Measurements from ENCODE around the gene GHR. TPM values are rescaled to one million over a fixed set of nuclear protein-coding genes. Genes with fewer than 3 reads are reported as not detected.
"Not testable (repeated sequence)": the region's sequence is repeated elsewhere in the genome, so short reads cannot be mapped to it uniquely, and the experiment has no call there.

The GHR gene
- total RNA-seq, 1 experiment from 2014 or later = 0.56 TPM

DNA sequence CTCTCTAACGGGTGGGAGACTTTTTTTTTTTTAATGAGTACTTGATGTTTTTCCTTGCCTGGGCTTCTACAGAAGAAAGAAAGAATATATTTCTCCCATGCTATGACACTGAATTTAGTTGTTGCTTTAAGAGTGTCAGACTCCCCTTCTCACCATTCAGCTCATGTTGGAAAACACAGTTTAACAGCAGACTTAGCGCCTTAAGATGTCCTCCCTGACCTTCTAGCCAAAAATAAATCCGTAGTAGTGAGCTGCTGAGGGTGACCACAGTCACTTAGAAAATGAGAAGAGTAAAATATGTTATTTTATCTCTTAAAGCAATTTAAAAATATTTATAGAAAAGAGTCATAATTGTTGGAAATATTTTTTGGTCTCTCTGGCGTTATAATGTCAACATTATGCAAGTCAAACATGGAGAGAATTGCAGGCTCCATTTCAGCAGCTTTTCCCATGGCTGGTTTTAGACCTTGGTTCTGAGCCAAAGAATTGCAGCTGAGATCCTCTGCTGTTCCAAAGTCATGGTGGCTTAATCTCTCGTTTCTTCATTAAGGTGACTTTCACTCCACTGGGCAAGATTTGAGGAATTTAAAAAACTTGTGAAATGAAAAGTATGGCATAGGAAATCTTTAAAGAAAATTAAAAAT, 143.5 kb downstream of the GHR start:
- DNase-seq (ENCODE audit: low read depth) = no peak

- no peak for DNase-seq (ENCODE audit: low read depth)
These were observed 146.1 kb downstream of the GHR start for GRCh38 chr5:42569325-42569724.

- DNase-seq (ENCODE audit: low read depth) = no peak
These were observed 146.8 kb downstream of the GHR start for GRCh38 chr5:42569953-42570548.

GRCh38 chr5:42570966-42571960, 148.0 kb downstream of the GHR start:
- DNase-seq (ENCODE audit: low read depth) = peak; percentile 9

- no peak for DNase-seq (ENCODE audit: low read depth)
These were observed 149.1 kb downstream of the GHR start for GRCh38 chr5:42572313-42572712.

DNA sequence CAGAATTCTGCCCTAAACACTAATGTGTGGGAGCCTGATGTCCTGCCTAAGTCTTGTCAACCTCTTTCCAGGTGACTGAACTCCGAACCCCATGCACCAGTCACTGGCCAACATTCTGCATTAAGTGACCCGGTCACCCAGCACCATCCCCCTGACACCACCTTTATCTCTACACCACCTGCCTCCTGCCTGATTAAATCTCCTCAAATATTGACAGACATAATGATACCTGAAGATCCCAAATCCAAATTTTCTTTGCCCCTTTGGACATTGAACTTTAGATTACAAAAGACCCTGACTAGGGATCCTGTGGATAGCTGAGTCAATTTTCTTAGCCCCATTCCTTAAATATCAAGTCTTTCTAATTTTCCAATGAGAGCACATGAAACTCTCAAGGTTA, 150.1 kb downstream of the GHR start:
- DNase-seq (ENCODE audit: low read depth) = no peak

DNA sequence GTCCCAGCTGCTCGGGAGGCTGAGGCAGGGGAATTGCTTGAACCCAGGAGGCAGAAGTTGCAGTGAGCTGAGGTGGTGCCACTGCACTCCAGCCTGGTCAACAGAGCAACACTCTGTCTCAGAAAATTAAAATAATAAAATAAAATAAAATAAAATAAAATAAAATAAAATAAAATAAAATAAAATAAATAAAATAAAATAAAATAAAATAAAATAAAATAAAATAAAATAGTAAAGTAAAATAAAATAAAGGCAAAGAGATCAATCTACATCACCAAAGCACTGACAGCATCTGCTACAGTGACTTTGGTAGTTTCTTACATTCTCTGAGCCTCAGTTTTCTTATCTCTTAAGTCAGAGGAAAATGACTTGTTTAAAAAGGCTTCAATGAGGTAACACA, 152.7 kb downstream of the GHR start:
- not testable (repeated sequence) for DNase-seq (ENCODE audit: low read depth)

- not testable (repeated sequence) for DNase-seq (ENCODE audit: low read depth)
These were observed 155.7 kb downstream of the GHR start for GRCh38 chr5:42578901-42579300.

DNA sequence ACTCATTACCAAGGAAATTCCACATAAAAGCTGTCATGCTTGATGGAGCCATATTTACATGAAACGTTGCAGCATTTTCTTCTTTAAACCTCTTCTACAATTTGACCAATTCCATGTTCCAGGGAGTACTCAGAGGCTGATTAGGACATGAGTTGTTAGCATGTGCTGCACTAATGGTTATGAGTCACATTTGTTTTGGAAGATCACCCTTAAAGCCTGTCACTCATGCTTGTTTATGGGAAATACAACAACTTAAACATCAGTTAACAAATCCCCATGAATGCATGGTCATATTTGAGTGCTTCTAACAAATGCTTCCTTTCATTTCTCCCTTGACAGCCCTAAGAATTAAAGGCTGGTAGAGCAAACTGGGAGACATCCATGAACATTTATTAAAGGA, 156.1 kb downstream of the GHR start:
- DNase-seq (ENCODE audit: low read depth) = no peak

DNA sequence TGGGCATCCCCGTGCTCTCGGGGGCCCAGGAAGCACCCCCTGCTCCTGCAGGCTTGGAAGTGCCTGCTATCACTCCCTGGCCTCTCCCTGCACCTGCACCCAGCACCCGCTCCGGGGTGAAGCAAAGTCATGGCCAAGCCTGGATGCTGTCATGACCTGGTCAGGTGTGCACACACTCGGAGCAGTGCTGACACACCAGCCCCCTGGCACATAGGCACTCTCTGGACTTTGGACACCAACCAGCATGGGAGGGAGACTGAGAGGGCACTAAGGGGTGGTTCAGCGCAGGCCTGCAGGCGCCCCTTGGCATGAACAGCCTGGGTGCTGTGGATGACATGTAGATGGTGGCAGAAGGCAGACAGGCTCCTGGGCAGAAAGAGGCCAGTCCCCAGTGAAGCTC, 158.6 kb downstream of the GHR start:
- DNase-seq (ENCODE audit: low read depth) = no peak

- DNase-seq (ENCODE audit: low read depth) = no peak
These were observed 159.5 kb downstream of the GHR start for GRCh38 chr5:42582723-42583122.

- peak; percentile 54 for DNase-seq (ENCODE audit: low read depth)
These were observed 160.1 kb downstream of the GHR start for GRCh38 chr5:42583322-42583721.

DNA sequence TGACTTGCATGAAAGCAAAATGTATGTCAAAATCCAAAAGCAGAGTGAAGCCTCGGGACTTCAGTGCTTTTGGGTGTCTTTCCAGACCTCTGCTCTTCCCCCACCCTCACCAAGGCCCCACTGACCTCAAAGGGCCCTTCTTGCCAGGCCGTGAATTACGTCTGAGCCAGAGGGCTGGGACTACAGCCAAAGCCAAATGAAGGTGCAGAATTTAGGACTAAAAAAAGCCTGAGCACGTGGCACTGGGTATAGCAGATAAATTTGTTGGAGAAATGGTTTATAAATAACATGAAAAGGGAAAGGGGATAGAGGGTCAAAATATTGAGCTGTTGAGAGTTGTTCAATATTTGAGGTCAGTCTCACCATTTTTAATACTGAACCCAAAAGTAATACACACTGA, 163.4 kb downstream of the GHR start:
- no peak for DNase-seq (ENCODE audit: low read depth)

GRCh38 chr5:42587096-42587723, 164.0 kb downstream of the GHR start:
- DNase-seq (ENCODE audit: low read depth) = no peak

DNA sequence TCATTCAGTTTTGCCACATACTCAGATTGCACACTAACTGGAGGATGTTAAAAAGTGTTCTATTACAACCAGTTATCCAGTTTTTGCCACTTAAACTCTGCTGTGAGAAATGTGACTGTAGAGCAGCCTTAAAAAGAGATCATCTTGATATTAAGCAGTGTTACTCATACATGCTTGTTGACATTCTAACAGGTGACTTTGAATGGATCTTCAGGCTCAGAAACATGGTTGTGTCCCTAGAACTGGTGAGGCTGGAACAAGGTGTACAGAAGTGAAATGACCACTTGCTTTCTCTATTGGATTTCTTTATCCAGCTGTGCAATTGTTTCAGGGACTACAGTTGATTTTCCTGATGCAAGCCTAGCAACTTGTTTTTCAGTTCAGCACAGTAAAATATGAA, 167.3 kb downstream of the GHR start:
- DNase-seq (ENCODE audit: low read depth) = no peak

- DNase-seq (ENCODE audit: low read depth) = no peak
These were observed 167.8 kb downstream of the GHR start for GRCh38 chr5:42591015-42591414.

DNA sequence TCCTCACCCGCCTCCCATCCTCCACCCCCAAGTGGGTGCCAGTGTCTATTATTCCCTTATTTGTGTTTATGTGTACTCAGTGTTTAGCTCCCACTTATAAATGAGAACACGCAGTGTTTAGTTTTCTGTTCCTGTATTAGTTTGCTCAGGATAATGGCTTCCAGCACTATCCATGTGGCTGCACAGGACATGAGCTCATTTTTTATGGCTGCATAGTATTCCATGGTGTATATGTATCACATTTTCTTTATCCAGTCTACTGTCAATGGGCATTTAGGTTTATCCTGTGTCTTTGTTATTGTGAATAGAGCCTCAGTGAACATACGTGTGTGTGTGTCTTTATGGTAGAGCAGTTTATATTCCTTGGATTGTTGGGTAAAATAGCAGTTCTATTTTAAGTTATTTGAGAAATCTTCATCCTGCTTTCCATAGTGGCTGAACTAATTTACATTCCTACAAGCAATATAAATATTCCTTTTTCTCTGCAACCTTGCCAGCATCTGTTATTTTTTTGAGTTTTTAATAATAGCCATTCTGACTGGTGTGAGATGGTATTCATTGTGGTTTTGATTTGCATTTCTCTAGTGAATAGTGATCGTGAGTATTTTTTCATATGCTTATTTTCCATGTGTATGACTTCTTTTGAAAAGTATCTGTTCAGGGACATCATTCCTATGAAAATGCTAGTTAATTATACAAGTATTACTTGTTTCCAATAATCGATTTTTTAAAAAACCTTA, 169.3 kb downstream of the GHR start:
- no peak for DNase-seq (ENCODE audit: low read depth)

- no peak for DNase-seq (ENCODE audit: low read depth)
These were observed 170.4 kb downstream of the GHR start for GRCh38 chr5:42593591-42593990.

- DNase-seq (ENCODE audit: low read depth) = no peak
These were observed 172.4 kb downstream of the GHR start for GRCh38 chr5:42595597-42595996.

DNA sequence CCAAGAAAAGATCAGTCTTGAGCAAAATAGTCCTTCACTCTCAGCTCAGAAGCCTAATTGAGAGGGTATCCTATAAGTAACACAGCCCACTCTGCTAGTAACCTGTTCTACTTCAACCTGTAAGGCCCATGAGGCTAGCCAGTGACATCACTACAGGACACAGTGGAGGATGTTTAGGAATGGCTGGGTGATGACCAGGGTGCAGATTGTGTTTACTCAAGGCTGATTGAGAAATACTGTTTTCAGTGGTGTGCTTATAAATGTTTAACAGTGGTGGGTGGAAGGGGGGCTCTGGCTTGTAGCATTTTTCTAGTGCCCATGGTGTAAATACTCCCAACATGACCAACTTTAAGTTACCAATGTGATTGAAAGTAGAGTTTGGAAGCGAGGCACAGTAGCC, 173.6 kb downstream of the GHR start:
- DNase-seq (ENCODE audit: low read depth) = no peak

DNA sequence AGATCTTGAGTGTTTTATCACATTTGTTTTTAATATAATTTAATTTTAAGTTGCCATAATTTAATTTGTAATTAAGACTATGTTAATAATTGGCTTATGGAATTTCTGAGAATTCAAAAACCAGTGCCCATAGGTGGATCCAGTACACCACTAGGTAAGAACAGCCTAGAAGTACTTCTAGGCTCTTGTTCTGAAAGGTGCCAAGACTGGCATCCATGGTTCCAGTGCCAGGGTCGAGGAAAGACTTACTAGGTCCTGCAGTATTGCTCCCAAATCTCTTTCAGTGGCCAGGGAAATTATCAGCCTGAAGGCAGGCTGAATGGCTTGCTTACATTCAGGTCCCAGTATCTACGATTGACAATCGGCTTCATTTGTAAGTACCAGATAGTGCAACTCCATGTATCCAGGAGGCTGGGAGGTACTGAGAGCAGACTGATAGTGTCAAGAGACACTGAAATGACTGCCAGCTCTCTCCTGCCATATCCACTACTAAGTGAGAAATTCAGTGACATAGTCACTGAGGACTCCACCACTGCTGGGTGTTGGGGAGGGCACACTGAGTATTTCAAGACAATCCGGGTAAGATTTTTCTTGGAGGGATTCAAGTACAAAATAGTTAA, 174.2 kb downstream of the GHR start:
- no peak for DNase-seq (ENCODE audit: low read depth)

Measured in HT1080 (cell line).